ENCODE data around the gene ALG8.

The ALG8 gene

DNA sequence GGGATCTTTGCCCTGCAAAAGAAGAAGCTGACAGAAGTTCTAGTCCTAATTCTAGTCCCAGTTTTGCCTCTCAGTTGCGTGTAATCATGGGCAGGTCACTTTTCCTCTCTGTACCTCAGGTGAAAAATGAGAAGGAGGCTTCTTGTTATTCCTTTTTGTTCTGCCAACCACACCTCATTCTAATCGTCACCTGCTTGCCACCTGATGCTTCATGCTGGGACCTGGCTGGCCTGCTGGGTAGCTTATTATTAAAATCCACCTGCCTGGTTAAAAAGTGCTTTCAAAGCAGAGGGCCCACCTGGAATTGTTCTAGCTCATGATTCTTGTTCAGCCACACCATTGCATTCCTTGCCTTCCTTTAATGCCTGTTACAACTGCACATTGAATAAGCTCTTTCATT is 8.4 kb upstream of the ALG8 start:
- DNase-seq: no peak
- TF ChIP-seq GATA1 (IDR thresholded peaks at IDR 0.05; ENCODE audit: low read depth, low read length): no peak
- TF ChIP-seq POLR2A (IDR thresholded peaks at IDR 0.05; ENCODE audit: low read length): no peak

DNA sequence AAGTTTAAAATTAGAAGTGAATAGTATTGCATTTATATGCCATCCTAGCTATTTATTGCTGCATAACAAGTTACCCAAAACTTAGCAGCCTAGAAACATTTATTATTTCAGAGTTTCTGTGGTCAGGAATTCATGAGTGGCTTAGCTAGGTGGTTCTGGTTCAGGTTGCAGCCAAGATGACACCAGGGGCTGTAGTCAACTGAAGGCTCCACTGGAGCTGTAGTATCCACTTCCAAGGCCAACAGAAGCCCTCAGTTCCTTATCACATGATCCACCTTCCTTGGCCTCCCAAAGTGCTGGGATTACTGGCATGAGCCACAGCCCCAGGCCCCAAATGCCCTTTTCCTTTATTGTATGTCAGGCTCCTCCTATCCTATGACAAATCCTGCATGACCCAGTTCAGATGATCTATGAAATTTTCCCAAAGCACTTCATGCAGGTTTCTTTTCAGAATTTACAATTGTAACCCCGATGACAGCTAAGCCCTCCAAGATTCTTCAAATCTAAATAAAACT is 6.1 kb upstream of the ALG8 start:
- no peak for DNase-seq
- TF ChIP-seq GATA1 (IDR thresholded peaks at IDR 0.05; ENCODE audit: low read depth, low read length) (no peak), POLR2A (IDR thresholded peaks at IDR 0.05; ENCODE audit: low read length) (no peak)

DNA sequence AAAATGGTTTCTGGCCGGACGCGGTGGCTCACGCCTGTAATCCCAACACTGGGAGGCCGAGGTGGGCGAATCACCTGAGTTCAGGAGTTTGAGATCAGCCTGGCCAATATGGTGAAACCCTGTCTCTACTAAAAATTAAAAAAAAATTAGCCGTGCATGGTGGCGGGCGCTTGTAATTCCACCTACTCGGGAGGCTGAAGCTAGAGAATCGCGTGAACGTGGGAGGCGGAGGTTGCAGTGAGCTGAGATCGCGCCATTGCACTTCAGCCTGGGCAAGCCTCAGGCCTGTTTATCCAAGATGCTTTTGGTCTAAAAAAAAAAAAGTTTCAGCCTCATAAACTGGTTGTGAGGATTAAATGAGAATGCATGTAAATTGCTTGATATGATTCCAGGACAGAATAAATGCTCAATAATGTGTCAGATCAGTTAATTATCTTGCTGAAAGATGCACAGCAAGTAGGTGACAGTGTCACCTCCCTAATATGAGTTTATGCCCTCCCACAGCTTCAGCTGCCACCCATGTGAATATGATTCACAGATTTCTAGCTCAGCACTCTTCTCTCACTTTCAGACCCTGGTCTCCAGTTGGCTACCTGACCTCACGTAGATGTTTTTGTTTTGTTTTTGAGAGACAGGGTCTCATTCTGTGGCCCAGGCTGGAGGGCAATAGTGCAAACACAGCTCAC is 1.1 kb upstream of the ALG8 start:
- TF ChIP-seq GATA1 (IDR thresholded peaks at IDR 0.05; ENCODE audit: low read depth, low read length) (no peak), POLR2A (IDR thresholded peaks at IDR 0.05; ENCODE audit: low read length) (no peak)
- peak in 1 of 2 experiments; percentile 31 for DNase-seq

DNA sequence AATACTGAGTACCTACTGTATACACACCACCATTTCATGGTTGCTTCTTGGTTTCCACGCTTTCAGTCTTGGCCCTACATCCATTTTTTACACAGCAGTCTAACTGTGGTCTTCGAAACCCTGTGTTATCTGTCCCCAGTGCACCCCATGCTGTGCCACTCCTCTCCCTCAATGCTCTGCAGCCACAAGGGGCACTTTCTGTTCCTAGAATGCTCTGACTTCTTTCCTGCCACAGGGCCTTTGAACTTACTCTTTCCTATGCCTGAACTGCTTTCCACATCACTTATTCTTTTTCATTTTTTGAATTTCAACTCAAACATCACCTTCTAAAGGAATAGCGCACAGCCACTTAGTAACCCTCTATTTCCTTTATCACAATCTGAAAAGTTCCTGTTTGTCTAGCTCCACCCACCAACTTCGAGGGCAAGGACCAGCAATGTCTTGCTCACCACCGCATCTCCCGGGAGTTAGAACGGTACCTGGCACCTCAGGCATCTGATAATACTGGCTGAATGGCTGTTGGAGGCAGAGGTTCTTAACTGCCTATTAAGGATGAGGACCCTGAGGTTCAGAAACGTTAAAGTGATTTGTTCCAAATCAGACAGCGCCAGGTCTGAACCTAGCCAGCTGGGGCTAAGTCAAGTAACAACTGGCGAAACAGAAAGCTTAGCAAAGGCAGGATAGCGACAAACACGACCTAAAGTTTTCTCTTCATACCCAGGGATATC is 568 bp downstream of the ALG8 start:
- peak; percentile 69 to 76 for DNase-seq
- TF ChIP-seq GATA1 (IDR thresholded peaks at IDR 0.05; ENCODE audit: low read depth, low read length) (no peak), POLR2A (IDR thresholded peaks at IDR 0.05; ENCODE audit: low read length) (no peak)

DNA sequence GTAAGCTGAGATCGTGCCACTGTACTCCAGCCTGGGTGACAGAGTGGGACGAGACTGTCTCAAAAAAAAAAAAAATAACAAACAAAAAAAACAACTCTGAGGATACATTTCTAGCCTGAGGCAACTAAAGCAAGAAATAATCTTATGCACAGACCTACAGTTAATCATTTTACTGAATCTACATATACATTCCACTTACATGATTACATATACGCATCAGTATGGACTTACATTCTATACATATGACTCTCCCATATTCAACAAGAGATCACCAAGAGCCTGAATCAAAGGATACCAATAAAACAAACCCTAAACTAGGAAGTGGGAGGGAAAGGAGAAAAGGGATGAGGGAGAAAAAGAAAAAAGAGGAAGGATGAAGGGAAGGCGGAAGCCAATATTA is 1.1 kb downstream of the ALG8 start:
- DNase-seq: peak in 1 of 2 experiments; percentile 22
- TF ChIP-seq POLR2A (IDR thresholded peaks at IDR 0.05; ENCODE audit: low read length) (no peak), GATA1 (IDR thresholded peaks at IDR 0.05; ENCODE audit: low read depth, low read length) (no peak)

DNA sequence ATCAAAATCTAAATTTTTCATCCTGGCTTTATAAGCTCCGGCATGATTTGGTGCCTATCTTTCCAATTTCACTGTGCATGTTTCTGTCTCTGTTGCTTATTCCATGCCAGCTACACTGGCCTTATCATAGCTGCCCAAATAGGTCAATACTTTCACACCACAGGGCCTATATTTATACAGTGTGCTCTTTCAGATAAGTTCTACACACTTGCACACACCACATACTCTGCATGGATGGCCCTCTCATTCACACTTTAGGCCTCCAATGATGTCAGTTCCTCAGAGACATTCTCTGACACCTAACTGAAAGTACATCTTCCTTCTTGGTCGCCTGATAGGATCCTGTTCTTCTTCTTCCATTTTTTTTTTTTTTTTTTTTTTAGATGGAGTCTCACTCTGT is 7.0 kb downstream of the ALG8 start:
- TF ChIP-seq POLR2A (IDR thresholded peaks at IDR 0.05; ENCODE audit: low read length) (no peak), GATA1 (IDR thresholded peaks at IDR 0.05; ENCODE audit: low read depth, low read length) (no peak)

DNA sequence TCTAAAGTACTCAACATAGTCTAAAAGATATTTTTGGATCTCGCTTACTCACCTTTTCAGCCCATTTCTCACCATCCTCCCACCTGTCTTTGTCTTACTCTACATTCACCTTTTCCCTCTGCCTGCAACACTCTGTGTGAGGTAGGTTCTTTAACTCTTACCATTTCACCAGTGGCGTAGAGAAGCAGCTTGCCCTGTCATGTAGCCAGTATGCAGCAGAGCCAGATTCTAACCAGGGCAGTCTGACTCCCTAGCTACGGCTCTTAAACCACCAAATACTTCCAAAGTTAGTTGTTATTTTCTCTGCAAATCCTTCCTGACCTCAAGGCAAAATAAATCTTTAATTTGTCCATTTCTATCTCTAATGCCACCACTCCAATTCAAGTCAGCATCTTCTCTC is 7.5 kb downstream of the ALG8 start:
- TF ChIP-seq GATA1 (IDR thresholded peaks at IDR 0.05; ENCODE audit: low read depth, low read length): no peak
- no peak for TF ChIP-seq POLR2A (IDR thresholded peaks at IDR 0.05; ENCODE audit: low read length)
- DNase-seq: no peak

More for the DNA sequence above, 7.0 kb downstream of the ALG8 start:
- no peak for DNase-seq

DNA sequence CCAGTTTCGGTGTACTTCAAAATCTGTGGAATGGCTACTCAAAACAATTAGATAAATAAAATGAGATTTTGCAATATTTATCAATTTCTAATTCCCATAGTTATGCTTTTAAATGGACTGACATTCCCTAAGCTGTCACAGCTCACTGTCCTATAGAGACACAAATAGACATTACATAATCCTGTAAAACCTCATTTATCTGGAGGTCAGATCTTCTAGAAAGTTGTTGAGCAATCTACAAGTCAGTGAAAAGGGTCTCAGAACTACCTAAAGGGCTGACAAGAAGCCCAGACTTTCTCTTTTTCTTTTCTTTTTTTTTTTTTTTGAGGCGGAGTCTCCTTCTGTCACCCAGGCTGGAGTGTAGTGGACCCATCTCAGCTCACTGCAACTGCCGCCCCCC is 12.0 kb downstream of the ALG8 start:
- DNase-seq: peak in 1 of 2 experiments; percentile 3
- TF ChIP-seq GATA1 (IDR thresholded peaks at IDR 0.05; ENCODE audit: low read depth, low read length) (no peak), POLR2A (IDR thresholded peaks at IDR 0.05; ENCODE audit: low read length) (no peak)

DNA sequence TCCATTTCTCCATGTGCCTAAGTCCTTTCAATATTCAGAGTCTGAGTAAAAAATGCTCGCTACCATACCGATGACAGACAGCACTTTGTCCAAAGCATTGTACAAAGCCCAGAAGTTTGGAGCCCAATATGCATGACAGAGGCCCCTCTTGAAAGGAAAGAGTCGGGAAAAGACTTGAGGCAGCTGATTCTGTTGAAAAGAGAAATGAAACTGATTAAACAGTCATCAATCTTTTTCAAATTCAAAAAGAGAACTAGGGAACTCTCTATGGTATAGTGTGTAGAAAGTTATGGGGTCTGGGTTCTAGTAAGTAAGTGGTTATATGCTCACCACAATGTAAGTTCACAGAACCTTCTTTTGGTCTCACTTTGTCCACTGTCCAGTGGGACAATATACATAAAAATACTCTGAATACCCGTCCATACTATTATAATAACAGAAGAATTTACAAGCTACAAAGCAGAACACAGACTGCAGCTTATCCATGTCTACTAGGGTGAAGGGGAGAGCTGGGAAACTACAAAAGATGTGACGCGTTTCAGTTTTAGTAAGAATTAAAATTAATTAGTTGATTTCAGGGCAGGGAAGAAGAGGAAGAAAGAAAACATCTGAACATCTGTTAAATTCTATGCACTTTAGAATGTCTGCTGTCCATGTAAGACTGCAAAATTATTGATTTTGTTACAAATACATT is 26.7 kb downstream of the ALG8 start:
- no peak for DNase-seq
- TF ChIP-seq GATA1 (IDR thresholded peaks at IDR 0.05; ENCODE audit: low read depth, low read length): no peak
- TF ChIP-seq POLR2A (IDR thresholded peaks at IDR 0.05; ENCODE audit: low read length): no peak

DNA sequence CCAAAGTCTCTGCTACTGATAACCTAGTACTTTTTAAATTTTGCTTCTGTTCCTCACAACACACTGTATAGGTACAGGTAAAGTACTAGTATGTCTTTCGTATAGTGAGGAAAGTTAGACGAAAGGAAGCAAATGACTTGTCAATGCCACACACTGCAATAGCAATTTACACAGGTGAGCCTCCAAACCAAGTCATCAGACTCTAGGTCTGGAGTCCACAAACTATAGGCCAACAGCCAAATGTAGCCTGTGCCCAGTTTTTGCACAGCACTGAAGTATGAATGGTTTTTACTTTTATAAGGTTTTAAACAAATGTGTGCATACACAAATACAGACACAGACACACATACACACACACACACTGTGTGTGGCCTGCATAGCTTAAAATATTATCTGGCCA is 28.1 kb downstream of the ALG8 start:
- DNase-seq: no peak
- TF ChIP-seq GATA1 (IDR thresholded peaks at IDR 0.05; ENCODE audit: low read depth, low read length) (no peak), POLR2A (IDR thresholded peaks at IDR 0.05; ENCODE audit: low read length) (no peak)

DNA sequence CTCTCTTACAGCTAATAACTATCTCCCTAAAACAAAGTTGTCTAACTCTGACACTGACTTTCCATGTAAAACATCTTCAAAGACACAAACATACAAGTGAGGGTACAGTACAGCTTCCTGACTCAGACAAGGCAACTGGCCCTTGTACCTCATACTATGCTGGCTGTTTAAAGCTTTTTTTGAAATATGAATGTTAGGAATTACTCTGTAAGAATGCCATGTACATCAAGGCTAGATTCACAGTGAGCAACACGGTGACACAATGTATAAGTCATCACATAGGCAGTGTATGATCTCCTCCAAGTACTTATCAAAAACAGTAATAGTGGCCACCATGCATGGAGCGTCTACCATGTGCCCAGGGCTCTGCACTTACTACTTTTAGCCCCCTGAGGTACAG is 28.6 kb downstream of the ALG8 start:
- DNase-seq: no peak
- no peak for TF ChIP-seq POLR2A (IDR thresholded peaks at IDR 0.05; ENCODE audit: low read length)
- no peak for TF ChIP-seq GATA1 (IDR thresholded peaks at IDR 0.05; ENCODE audit: low read depth, low read length)

DNA sequence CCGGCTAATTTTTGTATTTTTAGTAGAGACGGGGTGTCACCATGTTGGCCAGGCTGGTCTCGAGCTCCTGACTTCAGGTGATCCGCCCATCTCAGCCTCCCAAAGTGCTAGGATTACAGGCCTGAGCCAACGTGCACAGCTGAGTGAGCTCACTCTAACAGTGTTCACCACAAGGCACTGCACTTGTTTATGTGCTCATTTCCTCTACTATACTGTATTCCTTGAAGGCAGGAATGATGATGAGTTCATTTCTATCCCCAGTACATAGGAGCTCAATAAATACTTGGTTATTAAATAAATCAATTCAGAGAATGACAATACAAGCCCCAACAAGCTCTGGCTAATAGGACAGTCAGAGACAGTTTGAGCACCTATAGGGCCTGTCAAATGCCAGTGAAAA is 29.1 kb downstream of the ALG8 start:
- DNase-seq: no peak
- no peak for TF ChIP-seq GATA1 (IDR thresholded peaks at IDR 0.05; ENCODE audit: low read depth, low read length)
- TF ChIP-seq POLR2A (IDR thresholded peaks at IDR 0.05; ENCODE audit: low read length): no peak

DNA sequence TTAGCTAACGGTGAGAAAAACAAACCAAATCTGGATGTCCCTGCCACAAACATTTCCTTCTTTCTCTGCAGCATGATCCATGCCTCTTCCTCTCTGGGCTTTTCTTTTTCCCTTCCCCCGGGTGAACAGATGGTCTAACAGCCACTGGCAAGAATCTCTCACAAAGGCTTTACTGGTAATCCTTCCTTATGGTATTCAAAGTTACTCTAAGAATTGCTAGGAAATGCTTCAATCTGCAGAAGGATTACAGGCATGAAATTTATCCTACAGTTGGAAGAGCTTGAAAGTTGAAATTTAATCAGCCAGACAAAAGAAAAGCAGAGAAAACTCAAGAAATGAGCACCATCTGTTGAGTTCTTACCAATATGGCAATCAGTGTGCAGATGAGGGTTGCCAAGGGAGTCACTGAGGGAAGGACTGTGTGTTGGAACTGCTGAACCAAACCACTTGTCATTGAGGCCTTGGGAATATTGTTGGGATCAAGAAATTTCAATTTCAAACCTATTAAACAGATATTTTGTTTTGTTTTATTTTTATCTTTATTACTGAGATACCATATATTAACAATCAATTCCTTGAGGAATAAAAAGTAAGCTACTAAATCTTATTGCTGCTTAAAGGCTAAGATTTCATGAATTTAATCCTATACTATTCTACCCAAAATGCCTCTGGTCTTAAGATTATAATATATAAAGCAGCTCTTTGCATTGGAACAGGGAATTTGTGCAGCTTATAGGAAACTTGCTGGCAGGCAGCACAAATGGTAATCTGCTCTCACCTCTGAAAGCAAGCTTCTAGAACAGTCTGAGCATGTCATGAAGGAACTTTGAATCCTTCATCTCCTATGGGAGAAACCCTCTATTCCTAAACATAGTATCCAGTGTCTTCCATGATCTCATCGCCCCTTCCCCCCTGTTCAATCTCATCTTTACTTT is 30.1 kb downstream of the ALG8 start:
- TF ChIP-seq POLR2A (IDR thresholded peaks at IDR 0.05; ENCODE audit: low read length) (no peak), GATA1 (IDR thresholded peaks at IDR 0.05; ENCODE audit: low read depth, low read length) (no peak)
- no peak for DNase-seq
